ENCODE data around the gene NUDT2. TPM values are rescaled to one million over a fixed set of nuclear protein-coding genes. Genes with fewer than 3 reads are reported as not detected.

Gene NUDT2
- total RNA-seq, 1 donor: 15.2 TPM

DNA sequence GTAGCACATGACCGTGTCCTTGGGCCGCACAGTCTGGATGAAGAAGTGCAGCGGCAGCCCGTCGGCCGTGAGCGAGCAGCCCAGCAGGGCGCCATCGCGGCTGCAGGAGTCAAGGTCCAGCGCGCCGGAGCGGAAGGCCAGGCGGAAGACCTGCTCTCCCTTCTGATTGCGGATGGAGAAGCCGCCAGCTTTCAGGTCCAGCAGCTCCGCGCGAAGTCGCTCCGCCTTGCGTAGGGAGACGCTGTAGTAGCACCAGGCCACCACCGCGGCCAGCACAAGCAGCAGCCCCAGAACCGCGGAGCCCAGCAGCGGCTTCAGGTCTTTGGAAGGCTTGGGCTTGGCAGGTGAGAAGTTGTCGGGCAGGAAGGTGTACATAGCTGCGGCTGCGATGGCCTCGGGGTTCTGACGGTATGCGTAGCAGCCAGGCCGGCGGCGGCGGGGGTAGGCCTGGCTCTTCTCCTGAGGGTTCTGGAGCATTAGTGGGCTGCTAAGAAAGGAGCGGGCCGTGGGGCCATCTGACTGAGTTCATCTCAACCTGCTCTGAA lies 43.2 kb downstream of the NUDT2 start:
- peaks cover 4% of the 10 kb centered on the region for H3K4me1 ChIP-seq (ENCODE audit: insufficient read depth, low read length)
- H3K9me3 ChIP-seq (ENCODE audit: low read depth, low read length): no peaks in the 10 kb centered on the region
- H3K27me3 ChIP-seq (ENCODE audit: insufficient read depth, low read length): no peaks in the 10 kb centered on the region
- peak; percentile 63 for DNase-seq (ENCODE audit: insufficient read length, low spot score, missing footprints)
- no peaks in the 10 kb centered on the region for H3K79me2 ChIP-seq (ENCODE audit: insufficient read depth, low read length)
- no peaks in the 10 kb centered on the region for H4K20me1 ChIP-seq (ENCODE audit: insufficient read depth, low read length)
- H3K27ac ChIP-seq (ENCODE audit: low read depth, low read length): no peak overlapping the region
- TF ChIP-seq, protein P1, sequence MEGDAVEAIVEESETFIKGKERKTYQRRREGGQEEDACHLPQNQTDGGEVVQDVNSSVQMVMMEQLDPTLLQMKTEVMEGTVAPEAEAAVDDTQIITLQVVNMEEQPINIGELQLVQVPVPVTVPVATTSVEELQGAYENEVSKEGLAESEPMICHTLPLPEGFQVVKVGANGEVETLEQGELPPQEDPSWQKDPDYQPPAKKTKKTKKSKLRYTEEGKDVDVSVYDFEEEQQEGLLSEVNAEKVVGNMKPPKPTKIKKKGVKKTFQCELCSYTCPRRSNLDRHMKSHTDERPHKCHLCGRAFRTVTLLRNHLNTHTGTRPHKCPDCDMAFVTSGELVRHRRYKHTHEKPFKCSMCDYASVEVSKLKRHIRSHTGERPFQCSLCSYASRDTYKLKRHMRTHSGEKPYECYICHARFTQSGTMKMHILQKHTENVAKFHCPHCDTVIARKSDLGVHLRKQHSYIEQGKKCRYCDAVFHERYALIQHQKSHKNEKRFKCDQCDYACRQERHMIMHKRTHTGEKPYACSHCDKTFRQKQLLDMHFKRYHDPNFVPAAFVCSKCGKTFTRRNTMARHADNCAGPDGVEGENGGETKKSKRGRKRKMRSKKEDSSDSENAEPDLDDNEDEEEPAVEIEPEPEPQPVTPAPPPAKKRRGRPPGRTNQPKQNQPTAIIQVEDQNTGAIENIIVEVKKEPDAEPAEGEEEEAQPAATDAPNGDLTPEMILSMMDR (IDR thresholded peaks at IDR 0.05; ENCODE audit: extremely low read depth, low read depth, low read length): no peak
- no peak overlapping the region for H3K4me2 ChIP-seq (ENCODE audit: insufficient read depth, low read length)
- no peak overlapping the region for H2AFZ ChIP-seq (ENCODE audit: low read length)
- no peak overlapping the region for H3K4me3 ChIP-seq (ENCODE audit: insufficient read depth, low read length)
- H3K36me3 ChIP-seq (ENCODE audit: insufficient read depth, low read length): no peaks in the 10 kb centered on the region

DNA sequence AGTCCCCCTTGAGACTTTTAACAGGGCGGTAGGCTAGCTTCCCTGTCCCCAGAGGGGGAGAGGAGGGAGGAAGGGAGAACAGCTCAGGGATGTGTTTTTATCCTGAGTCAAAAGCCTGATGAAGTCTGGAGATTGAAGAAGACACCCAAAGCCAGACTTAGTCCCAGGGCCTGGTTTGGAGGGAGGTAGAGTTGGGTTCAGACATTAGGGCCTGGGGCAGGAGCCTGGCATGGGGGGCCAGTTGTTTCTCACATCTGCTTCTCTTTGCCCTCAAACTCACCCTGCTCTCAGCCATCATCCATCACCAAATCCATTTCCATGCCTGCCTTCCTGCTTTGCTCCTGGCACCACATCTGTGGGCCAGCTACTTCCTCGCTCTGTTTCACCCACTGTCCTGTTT lies 44.4 kb downstream of the NUDT2 start:
- peak; percentile 57 for DNase-seq (ENCODE audit: insufficient read length, low spot score, missing footprints)
- no peaks in the 10 kb centered on the region for H3K36me3 ChIP-seq (ENCODE audit: insufficient read depth, low read length)
- H3K27ac ChIP-seq (ENCODE audit: low read depth, low read length): no peak overlapping the region
- no peaks in the 10 kb centered on the region for H3K27me3 ChIP-seq (ENCODE audit: insufficient read depth, low read length)
- TF ChIP-seq, protein P1 (IDR thresholded peaks at IDR 0.05; ENCODE audit: extremely low read depth, low read depth, low read length): no peak
- H3K79me2 ChIP-seq (ENCODE audit: insufficient read depth, low read length): no peaks in the 10 kb centered on the region
- H3K4me2 ChIP-seq (ENCODE audit: insufficient read depth, low read length): no peak overlapping the region
- no peaks in the 10 kb centered on the region for H3K9me3 ChIP-seq (ENCODE audit: low read depth, low read length)
- H2AFZ ChIP-seq (ENCODE audit: low read length): no peak overlapping the region
- H4K20me1 ChIP-seq (ENCODE audit: insufficient read depth, low read length): no peaks in the 10 kb centered on the region
- no peak overlapping the region for H3K4me3 ChIP-seq (ENCODE audit: insufficient read depth, low read length)
- peaks cover 4% of the 10 kb centered on the region for H3K4me1 ChIP-seq (ENCODE audit: insufficient read depth, low read length)

DNA sequence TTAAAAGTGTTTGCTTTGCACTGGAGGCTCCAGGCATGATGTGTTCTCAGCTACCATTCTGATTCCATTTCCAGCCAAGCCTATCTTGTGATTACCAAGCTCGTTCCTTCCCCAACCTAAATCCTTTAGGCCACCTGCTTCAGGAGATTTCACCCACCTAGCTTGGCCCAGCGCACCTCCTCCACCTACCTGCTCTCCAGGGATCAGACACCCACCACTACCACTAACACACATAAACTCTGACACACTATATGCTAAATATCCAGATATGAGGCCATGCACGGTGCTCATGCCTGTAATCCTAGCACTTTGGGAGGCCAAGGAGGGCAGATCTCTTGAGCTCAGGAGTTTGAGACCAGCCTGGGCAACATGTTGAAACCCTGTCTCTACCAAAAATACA lies 45.0 kb downstream of the NUDT2 start:
- Histone ChIP-seq H3K27ac (ENCODE audit: low read depth, low read length) (no peak overlapping the region), H3K79me2 (ENCODE audit: insufficient read depth, low read length) (no peaks in the 10 kb centered on the region), H3K36me3 (ENCODE audit: insufficient read depth, low read length) (no peaks in the 10 kb centered on the region), H4K20me1 (ENCODE audit: insufficient read depth, low read length) (no peaks in the 10 kb centered on the region), H3K4me1 (ENCODE audit: insufficient read depth, low read length) (peaks cover 4% of the 10 kb centered on the region), H2AFZ (ENCODE audit: low read length) (no peak overlapping the region), H3K4me2 (ENCODE audit: insufficient read depth, low read length) (no peak overlapping the region), H3K4me3 (ENCODE audit: insufficient read depth, low read length) (no peak overlapping the region), H3K9me3 (ENCODE audit: low read depth, low read length) (no peaks in the 10 kb centered on the region), H3K27me3 (ENCODE audit: insufficient read depth, low read length) (no peaks in the 10 kb centered on the region)
- TF ChIP-seq, protein P1 (IDR thresholded peaks at IDR 0.05; ENCODE audit: extremely low read depth, low read depth, low read length): no peak
- DNase-seq (ENCODE audit: insufficient read length, low spot score, missing footprints): peak; percentile 81

DNA sequence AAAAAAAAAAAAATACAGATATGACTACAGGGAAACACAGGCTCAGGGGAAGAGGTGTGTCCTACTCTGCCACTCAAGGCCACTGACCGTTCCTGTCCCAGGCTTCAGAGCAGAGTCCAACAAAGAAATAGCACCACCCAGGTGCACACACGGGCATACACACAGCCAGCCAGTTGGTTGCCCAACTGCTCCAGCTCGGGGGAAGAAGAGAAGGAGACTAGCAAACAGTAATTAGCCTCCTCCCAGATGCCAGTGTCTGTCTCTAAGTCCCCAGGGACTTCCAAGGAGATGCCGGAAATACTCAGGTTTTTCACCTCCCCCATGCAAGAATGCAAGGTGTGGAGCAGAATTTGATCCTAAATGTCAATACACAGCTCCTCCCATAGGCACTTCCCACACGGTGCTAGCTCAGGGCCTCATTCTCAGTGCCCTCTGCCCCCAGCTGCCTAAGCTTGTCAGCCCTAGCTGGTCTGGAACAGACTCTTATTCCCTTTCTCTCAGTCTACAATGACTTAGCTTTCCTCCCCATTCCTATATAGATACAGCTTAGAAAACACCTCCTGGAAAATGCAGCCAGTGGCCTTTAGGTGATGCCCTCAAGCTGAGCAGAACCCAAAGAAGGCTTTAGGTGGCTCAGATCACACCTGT lies 45.7 kb downstream of the NUDT2 start:
- Histone ChIP-seq H3K4me3 (ENCODE audit: insufficient read depth, low read length) (no peak overlapping the region), H3K27ac (ENCODE audit: low read depth, low read length) (no peak overlapping the region), H2AFZ (ENCODE audit: low read length) (no peak overlapping the region), H3K79me2 (ENCODE audit: insufficient read depth, low read length) (no peaks in the 10 kb centered on the region), H3K4me2 (ENCODE audit: insufficient read depth, low read length) (no peak overlapping the region), H4K20me1 (ENCODE audit: insufficient read depth, low read length) (no peaks in the 10 kb centered on the region), H3K4me1 (ENCODE audit: insufficient read depth, low read length) (peaks cover 4% of the 10 kb centered on the region), H3K9me3 (ENCODE audit: low read depth, low read length) (no peaks in the 10 kb centered on the region), H3K36me3 (ENCODE audit: insufficient read depth, low read length) (no peaks in the 10 kb centered on the region), H3K27me3 (ENCODE audit: insufficient read depth, low read length) (no peaks in the 10 kb centered on the region)
- TF ChIP-seq, protein P1 (IDR thresholded peaks at IDR 0.05; ENCODE audit: extremely low read depth, low read depth, low read length): no peak
- DNase-seq (ENCODE audit: insufficient read length, low spot score, missing footprints): peak; percentile 77
